H1 (cell line): ENCODE data around the gene PLIN1. TPM values are rescaled to one million over a fixed set of nuclear protein-coding genes. Genes with fewer than 3 reads are reported as not detected.

Experiments used
- POLR2A ChIP-seq, 2 experiments: IDR thresholded peaks; 1 replicate in 1 of 2; 2 replicates in 1 of 2; pipeline ENCODE4 v1.6.1; 2011; ENCODE audit warnings: low read depth in 2 of 2, low read length in 2 of 2, mild to moderate bottlenecking in 2 of 2; ENCODE audit errors: control extremely low read depth in 1 of 2
- RAD21 ChIP-seq, 2 experiments: IDR thresholded peaks in 1 of 2; conservative IDR thresholded peaks in 1 of 2; 2 replicates each; pipeline ENCODE4 v1.6.1; 2011; ENCODE audit warnings: low read depth in 2 of 2, low read length in 2 of 2, improper control_type of control experiment in 1 of 2, inconsistent platforms in 1 of 2, mild to moderate bottlenecking in 1 of 2, moderate library complexity in 1 of 2
- SP2 ChIP-seq: IDR thresholded peaks from 2 replicates; pipeline ENCODE4 v1.6.1; 2012; ENCODE audit warnings: mild to moderate bottlenecking, low read length, inconsistent platforms
- YY1 ChIP-seq: IDR thresholded peaks from 2 replicates; pipeline ENCODE4 v1.6.1; 2011; ENCODE audit warnings: low read depth, mild to moderate bottlenecking, low read length
- polyA plus RNA-seq, 7 experiments: library from polyadenylated mRNA; depleted of rRNA in 3 of 7; stranded (reverse) in 5 of 7; unstranded in 2 of 7; fragments of >200 nt in 5 of 7; fragments of 200-250 nt in 2 of 7; gene quantifications; 1 replicate in 5 of 7; 2 replicates in 1 of 7; 4 replicates in 1 of 7; pipeline versions ENCODE4 v1.2.1 to v1.2.3, GENCODE V29; 2011 to 2013; ENCODE audit warnings: missing spikeins in 2 of 7, mixed read lengths in 2 of 7
- total RNA-seq: library from RNA; stranded (reverse); fragmentation: NEBNext Ultra II Directional; extraction: Animal tissue kit (Norgen Biotek cat#: 25700); gene quantifications from 2 replicates; pipeline ENCODE4 v1.2.1, GENCODE V29; 2021

Gene PLIN1
- total and polyA plus RNA-seq, 2 of the 8 experiments (the other 6 are each of a cell fraction or from before 2014, with no cell fraction given): 0.33 TPM; not detected in 1

GRCh38 chr15:89675606-89676005, 3.6 kb downstream of the PLIN1 start (continued):
- TF ChIP-seq RAD21 (IDR thresholded peaks at IDR 0.05 in 1 of 2, conservative IDR thresholded peaks at IDR 0.05 in 1 of 2; ENCODE audit: low read depth in 2 of 2, low read length in 2 of 2): no peak
- TF ChIP-seq POLR2A (IDR thresholded peaks at IDR 0.05; ENCODE audit: control extremely low read depth in 1 of 2, low read depth in 2 of 2, low read length in 2 of 2): no peak
- no peak for TF ChIP-seq YY1
- no peak for TF ChIP-seq SP2
- TF ChIP-seq, all 59 proteins: peak for 0
